ENCODE data around the gene KRTAP5-5. TPM values are rescaled to one million over a fixed set of nuclear protein-coding genes. Genes with fewer than 3 reads are reported as not detected.

The KRTAP5-5 gene
- total RNA-seq, 1 donor from 2014 or later, result not detected

GRCh38 chr11:1650034-1650917 lies 20.7 kb downstream of the KRTAP5-5 start:
- Mint-ChIP-seq H3K9me3 (ENCODE audit: low read depth) (no peaks in the 10 kb centered on the region), H3K4me1 (ENCODE audit: low read depth) (no peaks in the 10 kb centered on the region), H3K27me3 (ENCODE audit: low read depth) (peaks cover 24% of the 10 kb centered on the region), H3K4me3 (ENCODE audit: unreplicated experiment) (no peak overlapping the region), H3K27ac (ENCODE audit: unreplicated experiment) (no peak overlapping the region), H3K36me3 (ENCODE audit: low read depth) (no peaks in the 10 kb centered on the region)
- DNase-seq (ENCODE audit: low spot score), result peak; percentile 80
- no peak for TF ChIP-seq CTCF (IDR thresholded peaks at IDR 0.05)

GRCh38 chr11:1650918-1651262 lies 21.3 kb downstream of the KRTAP5-5 start:
- H3K27ac Mint-ChIP-seq (ENCODE audit: unreplicated experiment), result no peak overlapping the region
- H3K9me3 Mint-ChIP-seq (ENCODE audit: low read depth), result no peaks in the 10 kb centered on the region
- DNase-seq (ENCODE audit: low spot score), result no peak
- peaks cover 22% of the 10 kb centered on the region for H3K27me3 Mint-ChIP-seq (ENCODE audit: low read depth)
- H3K4me3 Mint-ChIP-seq (ENCODE audit: unreplicated experiment), result no peak overlapping the region
- no peaks in the 10 kb centered on the region for H3K4me1 Mint-ChIP-seq (ENCODE audit: low read depth)
- TF ChIP-seq CTCF (IDR thresholded peaks at IDR 0.05), result no peak
- H3K36me3 Mint-ChIP-seq (ENCODE audit: low read depth), result no peaks in the 10 kb centered on the region

GRCh38 chr11:1651411-1651980 lies 21.9 kb downstream of the KRTAP5-5 start:
- no peak overlapping the region for H3K27ac Mint-ChIP-seq (ENCODE audit: unreplicated experiment)
- no peaks in the 10 kb centered on the region for H3K9me3 Mint-ChIP-seq (ENCODE audit: low read depth)
- peaks cover 20% of the 10 kb centered on the region for H3K27me3 Mint-ChIP-seq (ENCODE audit: low read depth)
- DNase-seq (ENCODE audit: low spot score), result peak; percentile 11
- H3K4me1 Mint-ChIP-seq (ENCODE audit: low read depth), result no peaks in the 10 kb centered on the region
- H3K4me3 Mint-ChIP-seq (ENCODE audit: unreplicated experiment), result no peak overlapping the region
- H3K36me3 Mint-ChIP-seq (ENCODE audit: low read depth), result no peaks in the 10 kb centered on the region
- TF ChIP-seq CTCF (IDR thresholded peaks at IDR 0.05), result no peak

GRCh38 chr11:1652026-1652425 lies 22.5 kb downstream of the KRTAP5-5 start:
- no peak overlapping the region for H3K27ac Mint-ChIP-seq (ENCODE audit: unreplicated experiment)
- DNase-seq (ENCODE audit: low spot score), result peak; percentile 58
- H3K4me3 Mint-ChIP-seq (ENCODE audit: unreplicated experiment), result no peak overlapping the region
- H3K4me1 Mint-ChIP-seq (ENCODE audit: low read depth), result no peaks in the 10 kb centered on the region
- H3K36me3 Mint-ChIP-seq (ENCODE audit: low read depth), result no peaks in the 10 kb centered on the region
- no peak for TF ChIP-seq CTCF (IDR thresholded peaks at IDR 0.05)
- H3K9me3 Mint-ChIP-seq (ENCODE audit: low read depth), result no peaks in the 10 kb centered on the region
- H3K27me3 Mint-ChIP-seq (ENCODE audit: low read depth), result peaks cover 18% of the 10 kb centered on the region

GRCh38 chr11:1652442-1652770 lies 22.8 kb downstream of the KRTAP5-5 start:
- peak; percentile 56 for DNase-seq (ENCODE audit: low spot score)
- no peak overlapping the region for H3K27ac Mint-ChIP-seq (ENCODE audit: unreplicated experiment)
- H3K4me1 Mint-ChIP-seq (ENCODE audit: low read depth), result no peaks in the 10 kb centered on the region
- no peak for TF ChIP-seq CTCF (IDR thresholded peaks at IDR 0.05)
- no peak overlapping the region for H3K4me3 Mint-ChIP-seq (ENCODE audit: unreplicated experiment)
- no peaks in the 10 kb centered on the region for H3K36me3 Mint-ChIP-seq (ENCODE audit: low read depth)
- H3K9me3 Mint-ChIP-seq (ENCODE audit: low read depth), result no peaks in the 10 kb centered on the region
- H3K27me3 Mint-ChIP-seq (ENCODE audit: low read depth), result peaks cover 15% of the 10 kb centered on the region

Data from chondrocyte (in vitro differentiated cells).